Activated T-cell treated with anti-CD3 and anti-CD28 coated beads for 4 hours (primary cell): Measurements from ENCODE around the gene ENOSF1.
A peak's percentile ranks its signal among the peaks of the same experiment; 100 is the strongest.

Source experiments
- DNase-seq: peaks from one replicate; pipeline ENCODE4 v3.0.0-alpha.2; 2020

ENOSF1 gene

DNA sequence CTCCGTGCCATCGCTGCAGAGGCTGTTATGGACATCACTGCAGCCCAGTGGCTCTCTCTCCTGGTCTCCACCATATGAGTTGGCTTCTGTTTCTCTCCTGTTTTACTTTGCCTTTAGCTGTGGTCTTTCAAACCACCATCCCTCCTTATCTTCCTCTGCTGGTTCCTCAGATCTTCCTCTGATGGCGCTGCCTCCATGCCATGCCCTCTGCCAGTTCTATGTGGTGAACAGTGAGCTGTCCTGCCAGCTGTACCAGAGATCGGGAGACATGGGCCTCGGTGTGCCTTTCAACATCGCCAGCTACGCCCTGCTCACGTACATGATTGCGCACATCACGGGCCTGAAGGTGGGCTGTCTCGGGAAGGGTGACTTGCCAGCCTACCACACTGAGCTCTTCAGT lies 41.9 kb downstream of the ENOSF1 start:
- DNase-seq: no peak

DNA sequence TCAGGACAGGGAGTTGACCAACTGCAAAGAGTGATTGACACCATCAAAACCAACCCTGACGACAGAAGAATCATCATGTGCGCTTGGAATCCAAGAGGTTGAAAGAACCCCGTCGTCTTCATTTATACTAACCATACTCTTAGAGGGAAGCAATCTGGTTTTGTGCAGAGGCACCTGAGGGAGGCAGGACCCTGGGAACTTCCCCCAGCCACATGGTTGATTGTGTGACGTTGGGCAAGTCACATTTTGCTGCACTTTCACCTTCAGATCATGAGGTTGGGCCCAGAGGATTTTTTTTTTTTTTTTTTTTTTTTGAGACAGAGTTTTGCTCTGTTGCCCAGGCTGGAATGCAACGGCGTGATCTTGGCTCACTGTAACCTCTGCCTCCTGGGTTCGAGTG lies 43.4 kb downstream of the ENOSF1 start:
- no peak for DNase-seq

DNA sequence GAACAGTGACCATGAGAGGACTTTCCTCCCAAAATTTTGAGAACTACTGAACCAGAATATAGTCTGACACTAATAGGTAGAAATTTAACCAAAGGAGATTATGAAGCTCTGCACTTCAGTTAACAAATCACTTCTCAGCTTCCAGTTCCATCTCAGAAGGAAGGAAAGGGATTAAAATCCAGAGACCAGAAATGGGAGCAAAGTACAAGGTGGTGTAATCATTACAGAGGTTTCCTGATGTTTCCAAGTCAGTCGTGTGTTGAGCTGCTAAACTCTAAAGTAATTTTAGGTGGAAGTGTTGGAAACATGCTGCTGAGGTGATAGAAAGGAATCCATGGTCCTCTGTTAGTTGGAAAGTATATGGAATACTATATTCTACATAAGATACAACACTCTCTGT lies 44.2 kb downstream of the ENOSF1 start:
- no peak for DNase-seq

DNA sequence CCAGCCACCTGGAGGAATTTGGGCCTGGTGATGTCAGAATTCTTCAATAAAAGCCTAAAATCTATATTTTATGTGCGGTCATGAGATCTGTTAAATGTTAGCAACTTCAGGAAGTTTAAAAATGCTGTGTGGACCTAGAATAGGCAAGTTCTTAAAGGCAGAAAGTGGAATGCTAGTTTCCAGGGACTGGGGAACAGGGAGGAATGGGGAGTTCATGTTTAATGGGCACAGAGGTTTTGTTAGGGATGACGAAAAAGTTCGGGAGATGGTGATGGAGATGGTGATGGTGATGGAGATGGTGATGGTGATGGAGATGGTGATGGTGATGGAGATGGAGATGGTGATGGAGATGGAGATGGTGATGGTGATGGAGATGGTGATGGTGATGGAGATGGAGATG lies 45.8 kb downstream of the ENOSF1 start:
- no peak for DNase-seq

DNA sequence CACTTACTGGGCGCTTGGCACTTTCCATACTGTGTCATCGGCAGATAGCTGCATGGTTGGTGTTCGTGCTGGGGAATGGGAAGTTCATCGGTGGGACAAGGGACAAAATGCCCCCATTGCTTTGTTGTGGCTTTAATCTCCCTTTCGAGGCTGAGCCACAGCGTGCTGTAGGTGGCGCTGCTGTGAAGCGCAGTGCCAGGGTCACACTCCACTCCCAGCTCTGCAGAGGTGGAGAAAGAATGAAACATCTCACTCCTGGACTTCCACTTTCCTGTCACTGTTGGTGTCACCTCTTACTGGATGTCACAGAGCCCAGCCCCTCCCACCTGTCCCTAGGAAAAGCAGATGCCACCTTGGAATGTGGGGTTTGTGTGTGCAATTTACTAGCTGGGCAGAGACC lies 46.3 kb downstream of the ENOSF1 start:
- DNase-seq: no peak

DNA sequence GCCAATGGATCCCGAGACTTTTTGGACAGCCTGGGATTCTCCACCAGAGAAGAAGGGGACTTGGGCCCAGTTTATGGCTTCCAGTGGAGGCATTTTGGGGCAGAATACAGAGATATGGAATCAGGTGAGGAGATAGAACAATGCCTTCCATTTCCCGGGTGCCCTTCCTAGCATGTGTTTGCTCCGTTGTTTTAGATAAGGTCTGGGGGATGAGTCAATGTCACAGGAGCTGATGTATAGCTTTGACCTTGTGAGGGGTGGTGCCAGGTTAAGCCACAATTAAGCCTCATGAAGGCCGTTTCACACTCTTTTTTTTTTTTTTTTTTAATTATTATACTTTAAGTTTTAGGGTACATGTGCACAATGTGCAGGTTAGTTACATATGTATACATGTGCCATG lies 50.2 kb downstream of the ENOSF1 start:
- DNase-seq: no peak

DNA sequence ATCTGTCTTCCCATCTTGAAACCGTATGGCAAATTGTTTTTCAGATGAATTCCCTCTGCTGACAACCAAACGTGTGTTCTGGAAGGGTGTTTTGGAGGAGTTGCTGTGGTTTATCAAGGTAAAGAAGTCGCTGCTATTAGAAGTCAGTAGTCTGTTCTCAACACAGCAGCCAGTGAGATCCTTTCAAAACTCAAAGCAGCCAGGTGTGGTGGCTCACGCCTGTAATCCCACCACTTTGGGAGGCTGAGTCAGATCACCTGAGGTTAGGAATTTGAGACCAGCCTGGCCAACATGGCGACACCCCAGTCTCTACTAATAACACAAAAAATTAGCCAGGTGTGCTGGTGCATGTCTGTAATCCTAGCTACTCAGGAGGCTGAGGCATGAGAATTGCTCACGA lies 52.8 kb downstream of the ENOSF1 start:
- no peak for DNase-seq

DNA sequence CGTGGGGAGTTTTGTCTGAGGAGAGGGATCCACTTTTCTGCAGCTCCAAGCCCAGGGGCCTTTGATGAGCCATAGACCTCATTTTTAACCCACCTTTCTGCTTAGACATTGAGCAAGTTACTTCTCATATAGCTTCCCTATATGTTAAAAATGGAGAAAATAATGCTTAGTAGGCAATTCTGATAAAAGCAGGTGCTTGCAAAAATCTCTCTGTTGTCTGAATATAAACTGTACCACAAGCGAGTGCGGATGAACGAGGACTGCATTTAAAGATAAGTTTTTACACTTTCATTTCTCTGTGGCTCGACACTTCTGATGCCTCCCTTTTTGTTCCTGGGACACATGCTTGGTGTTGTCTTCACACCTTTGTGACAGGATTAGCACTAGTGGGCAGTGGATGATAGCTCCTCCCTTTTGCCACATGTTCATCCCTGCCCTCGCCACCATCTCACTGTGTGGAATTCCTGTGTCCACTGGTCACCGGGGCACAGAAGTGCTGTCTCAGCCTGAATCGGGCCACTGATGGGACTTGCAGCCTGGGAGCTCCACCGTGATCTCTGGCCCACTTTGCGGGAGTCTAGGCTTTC lies 53.4 kb downstream of the ENOSF1 start:
- DNase-seq: no peak

DNA sequence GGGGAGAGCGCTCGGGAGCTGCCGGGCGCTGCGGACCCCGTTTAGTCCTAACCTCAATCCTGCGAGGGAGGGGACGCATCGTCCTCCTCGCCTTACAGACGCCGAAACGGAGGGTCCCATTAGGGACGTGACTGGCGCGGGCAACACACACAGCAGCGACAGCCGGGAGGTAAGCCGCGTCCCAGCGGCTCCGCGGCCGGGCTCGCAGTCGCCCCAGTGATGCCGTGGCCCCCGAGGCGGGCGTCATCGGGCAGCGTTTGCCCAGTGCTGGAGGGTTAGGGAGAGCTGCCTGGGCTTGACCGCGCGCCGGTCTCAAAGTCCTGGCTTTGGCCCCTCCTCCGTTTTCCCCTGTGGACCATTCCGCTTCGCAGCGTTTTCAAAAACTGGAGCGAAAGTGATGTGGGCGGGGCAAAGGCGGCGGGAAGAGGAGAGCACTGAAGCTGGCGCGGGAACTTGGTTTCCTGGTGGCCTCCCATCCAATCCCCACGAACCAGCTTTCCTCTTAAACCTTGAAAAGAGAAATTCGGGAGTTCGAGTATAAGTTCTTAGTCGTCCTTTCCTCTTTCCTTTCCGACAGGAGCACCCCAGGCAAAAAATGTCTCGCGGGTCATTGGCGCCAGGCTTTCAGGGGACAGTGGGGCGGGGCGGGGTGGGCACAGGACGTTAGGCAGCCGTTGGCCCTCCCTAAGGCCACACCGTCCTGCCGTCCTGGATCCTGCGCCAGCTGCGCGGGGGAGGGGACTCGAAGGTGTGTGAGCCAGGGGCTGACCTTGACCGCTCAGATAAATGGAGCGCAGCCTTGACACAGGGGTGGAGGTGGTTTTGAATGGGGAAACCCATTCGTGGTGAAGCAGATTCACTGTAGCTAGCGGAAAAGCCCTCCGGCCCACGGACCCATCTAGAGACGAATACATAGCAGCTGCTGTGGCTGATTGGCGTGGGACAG lies 54.2 kb downstream of the ENOSF1 start:
- peak; percentile 39 for DNase-seq

DNA sequence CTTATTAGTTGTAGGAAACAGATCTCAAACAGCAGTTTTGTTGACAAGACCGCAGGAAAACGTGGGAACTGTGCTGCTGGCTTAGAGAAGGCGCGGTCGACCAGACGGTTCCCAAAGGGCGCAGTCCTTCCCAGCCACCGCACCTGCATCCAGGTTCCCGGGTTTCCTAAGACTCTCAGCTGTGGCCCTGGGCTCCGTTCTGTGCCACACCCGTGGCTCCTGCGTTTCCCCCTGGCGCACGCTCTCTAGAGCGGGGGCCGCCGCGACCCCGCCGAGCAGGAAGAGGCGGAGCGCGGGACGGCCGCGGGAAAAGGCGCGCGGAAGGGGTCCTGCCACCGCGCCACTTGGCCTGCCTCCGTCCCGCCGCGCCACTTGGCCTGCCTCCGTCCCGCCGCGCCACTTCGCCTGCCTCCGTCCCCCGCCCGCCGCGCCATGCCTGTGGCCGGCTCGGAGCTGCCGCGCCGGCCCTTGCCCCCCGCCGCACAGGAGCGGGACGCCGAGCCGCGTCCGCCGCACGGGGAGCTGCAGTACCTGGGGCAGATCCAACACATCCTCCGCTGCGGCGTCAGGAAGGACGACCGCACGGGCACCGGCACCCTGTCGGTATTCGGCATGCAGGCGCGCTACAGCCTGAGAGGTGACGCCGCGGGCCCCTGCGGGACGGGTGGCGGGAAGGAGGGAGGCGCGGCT lies 55.0 kb downstream of the ENOSF1 start, which contains the start of gene TYMS:
TSS of gene TYMS (plus strand) at position 343 of the 690 bp plus-strand sequence. CDS start at position 433, 90 bp downstream.
- no peak for DNase-seq

DNA sequence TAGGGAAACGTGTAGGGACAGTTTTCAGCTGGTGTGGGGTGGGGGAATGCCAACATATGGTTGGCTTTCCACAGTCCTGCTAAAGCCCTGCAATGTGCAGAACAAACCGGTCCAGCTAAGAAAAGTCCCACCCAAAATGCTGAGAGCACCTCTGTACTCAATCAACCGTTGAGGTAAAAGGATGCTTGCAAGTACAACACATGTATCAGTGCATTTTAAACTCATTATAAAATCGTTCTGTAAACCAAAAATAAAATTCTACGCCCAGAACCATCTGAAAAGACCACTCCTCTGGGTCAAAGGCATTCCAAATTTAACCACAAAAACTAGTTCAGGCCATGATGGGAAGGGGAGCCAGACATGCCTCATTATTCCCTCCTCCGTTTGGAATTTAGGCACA lies 57.0 kb downstream of the ENOSF1 start:
- no peak for DNase-seq

DNA sequence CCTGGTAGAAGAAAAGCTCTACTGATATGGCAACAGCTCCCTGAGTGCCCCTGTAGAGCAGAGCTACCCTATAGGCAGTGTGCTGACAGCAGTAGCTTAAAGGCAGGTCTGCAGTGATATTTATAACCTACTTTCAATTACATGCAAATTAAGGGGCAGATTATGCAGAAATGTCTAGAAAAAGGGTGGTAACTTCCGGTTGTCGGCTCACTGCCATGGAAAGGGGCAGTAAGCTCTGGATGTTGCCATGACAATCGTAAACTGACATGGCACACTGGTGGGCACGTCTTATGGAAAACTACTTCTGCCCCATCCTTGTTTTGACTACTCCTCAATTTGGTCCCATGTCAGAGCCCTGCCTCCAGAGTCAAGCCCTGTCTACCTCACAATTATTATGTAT lies 57.8 kb downstream of the ENOSF1 start:
- no peak for DNase-seq

DNA sequence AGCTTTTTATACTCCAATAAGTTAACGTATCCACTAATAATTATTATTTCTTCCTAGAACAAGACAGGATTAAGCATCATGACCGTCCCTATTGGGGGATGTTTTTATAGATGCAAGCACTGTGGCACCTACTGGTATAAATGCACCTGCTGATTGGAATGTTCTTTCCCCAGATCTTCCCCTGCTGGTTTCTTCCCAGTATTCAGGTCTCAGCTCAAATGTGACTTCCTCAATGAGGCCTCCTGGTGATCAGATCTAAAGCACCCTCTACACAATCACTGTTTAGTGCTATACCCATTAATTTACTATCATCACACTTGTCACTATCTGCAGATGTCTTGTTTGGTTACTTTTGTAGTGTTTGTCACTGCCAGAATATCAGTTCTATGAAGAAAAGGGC lies 58.9 kb downstream of the ENOSF1 start:
- no peak for DNase-seq

DNA sequence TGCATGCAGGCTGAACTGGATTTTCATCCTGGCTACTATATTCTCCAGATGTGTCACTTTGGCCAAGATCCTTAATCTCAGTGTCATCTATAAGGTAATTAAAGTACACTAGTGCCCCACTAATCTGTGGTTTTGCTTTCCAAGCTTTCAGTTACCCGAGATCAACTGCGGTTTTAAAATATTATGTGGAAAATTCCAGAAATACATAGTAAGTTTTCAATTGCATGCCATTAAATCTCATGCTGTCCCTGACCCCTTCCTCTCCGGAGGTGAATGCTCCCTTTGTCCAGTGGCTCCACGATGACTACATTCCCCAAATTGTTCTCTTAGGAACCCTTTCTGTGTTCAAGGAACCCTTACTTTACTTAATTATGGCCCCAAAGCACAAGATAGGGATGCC lies 60.3 kb downstream of the ENOSF1 start:
- DNase-seq: no peak

DNA sequence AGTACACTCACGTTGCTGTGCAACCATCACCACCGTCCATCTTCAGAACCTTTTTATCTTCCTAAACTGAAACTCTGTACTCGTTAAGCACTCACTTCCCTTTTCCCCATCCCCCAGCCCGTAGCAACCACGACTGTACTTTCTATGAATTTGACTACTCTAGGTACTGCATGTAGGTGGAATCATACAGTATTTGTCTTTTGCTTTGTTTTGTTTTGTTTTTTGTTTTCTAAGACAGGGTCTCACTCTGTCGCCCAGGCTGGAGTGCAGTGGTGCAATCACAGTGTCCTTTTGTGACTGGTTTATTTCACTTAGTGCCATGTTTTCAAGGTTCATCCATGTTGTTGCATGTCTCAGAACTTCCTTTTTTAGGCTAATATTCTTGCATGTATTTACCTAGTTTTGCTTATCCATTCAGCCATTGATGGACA lies 62.0 kb downstream of the ENOSF1 start:
- no peak for DNase-seq

DNA sequence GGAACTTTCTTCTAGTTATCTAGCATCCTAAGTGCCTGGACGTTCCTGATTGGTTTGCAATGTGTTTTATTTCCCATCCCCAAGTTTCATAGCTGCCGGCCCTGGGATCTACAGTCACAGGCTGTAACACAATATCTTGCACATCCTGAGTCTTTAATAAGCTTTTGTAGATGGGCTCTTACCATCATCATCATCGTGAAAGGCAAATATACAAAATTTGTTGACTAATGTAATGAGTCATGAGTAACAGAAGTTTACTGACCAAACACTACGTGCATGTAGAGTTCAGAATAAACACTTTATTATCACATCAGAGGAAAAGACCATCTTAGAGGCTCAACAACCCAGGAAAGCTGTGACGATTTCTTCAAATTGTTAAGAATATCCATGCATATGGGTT lies 63.1 kb downstream of the ENOSF1 start:
- no peak for DNase-seq

DNA sequence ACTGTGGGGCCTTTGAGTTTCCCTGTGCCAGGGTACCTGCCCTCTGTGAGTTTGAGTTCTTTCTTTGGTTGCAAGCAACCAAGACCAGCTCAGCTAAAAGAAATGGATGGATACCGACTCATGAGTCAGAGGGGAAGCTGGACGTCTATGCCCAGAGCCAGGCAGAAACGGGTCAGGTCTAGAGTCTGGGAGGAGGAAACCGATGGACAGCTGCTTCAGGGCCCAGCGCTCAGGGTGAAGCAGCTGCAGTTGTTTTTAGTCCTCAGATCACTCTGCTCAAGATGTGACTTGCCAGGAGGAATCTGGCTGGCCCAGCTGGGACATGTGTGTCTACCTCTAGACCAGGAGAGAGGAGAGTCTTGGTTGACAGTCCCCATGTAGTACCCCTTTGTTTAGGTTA lies 65.1 kb downstream of the ENOSF1 start:
- no peak for DNase-seq

DNA sequence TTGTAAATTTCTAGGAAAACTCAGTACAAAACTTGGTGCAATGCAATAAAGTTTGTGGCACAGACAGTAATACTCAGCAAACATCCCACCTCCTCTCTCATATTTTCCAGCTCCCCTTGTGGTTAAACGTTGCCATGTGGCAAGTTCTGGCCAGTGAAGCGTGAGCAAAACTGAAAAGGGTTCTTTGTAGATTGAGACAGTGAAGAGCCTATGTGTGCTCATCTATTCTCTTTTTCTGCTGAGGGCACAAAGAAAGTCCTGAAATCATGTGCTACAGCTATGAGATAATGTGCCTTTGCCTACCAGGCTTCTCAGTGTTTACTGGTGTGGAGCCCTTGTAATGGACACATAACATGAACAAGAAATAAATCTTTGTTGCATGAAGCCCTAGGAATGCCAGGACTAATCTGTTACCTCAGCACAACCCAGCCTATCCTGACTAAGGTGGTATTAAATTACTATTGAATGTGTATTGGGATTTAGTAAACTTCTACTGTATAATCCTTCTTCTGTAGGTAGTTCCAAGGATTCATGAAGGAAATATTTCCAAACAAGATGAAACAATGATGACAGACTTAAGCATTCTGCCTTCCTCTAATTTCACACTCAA lies 67.9 kb downstream of the ENOSF1 start:
- no peak for DNase-seq

DNA sequence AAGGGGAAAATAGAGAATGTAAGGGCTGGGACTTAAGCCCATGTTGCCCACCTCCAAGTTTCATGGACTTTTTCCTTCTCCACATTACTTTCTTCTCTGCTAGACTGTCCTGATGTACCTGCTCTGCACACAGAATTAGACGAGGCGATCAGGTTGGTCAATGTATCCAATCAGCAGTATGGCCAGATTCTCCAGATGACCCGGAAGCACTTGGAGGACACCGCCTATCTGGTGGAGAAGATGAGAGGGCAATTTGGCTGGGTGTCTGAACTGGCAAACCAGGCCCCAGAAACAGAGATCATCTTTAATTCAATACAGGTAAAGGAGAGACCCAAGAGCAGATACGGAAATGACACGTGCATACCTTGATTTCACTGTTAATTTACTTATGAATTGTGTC lies 71.2 kb downstream of the ENOSF1 start:
- DNase-seq: no peak

DNA sequence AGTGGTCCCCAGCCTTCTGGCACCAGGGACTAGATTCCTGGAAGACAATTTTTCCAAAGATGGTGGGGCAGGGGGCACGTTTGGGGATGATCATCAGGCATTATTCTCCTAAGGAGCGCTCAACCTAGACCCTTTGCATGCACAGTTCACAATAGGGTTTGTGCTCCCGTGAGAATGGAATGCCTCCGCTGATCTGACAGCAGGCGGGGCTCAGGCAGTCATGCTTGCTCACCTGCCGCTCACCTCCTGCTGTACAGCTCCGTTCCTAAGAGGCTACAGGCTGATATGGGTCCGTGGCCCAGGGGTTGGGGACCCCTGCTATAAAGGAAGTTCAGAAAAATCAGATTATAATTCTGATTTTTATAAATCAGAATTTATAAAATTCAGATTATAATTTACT lies 77.3 kb downstream of the ENOSF1 start:
- no peak for DNase-seq

DNA sequence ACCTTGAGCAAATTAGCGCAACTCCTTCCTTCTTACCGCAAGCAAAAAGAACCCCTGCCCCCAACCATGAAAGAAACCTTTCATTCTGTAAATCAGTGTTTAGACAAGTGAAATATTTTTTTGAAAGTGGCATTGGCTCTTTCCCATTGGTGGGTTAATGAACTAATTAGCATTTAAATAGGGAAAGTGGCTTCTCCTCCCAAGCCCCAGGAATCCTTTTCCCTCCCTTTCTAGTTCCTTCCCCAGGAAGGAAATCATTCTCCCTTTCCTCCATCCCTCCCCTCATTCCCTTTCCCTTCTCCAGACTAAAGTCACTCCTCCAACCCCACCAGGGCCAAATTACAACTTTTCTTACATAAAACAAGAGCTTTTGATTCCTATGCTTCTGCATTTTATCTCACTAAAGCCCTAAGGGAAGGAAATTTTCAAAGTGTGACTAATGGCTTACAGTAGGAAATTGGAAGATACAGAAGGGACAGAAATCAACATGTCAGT lies 77.8 kb downstream of the ENOSF1 start:
- DNase-seq: no peak

DNA sequence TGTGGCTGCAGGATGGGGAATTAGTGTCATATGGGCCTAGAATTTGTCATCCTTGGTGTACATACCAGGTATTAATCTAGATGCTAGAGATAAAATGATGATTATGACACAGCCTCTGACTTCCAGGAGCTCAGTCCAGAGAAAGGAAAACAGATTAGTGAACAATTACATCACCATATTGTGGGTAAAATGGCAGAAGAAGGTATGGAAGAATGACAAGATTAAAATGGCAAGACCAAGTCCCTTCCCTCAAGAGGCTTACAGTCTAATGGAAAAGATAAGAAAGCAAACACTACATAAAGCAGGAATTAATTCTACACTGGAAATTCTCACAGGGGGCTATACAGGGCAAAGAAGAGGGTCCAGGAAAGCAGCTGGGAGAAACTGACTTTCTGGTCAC lies 80.9 kb downstream of the ENOSF1 start:
- DNase-seq: no peak
